Kasumi-1 (cell line): Measurements from ENCODE around the gene RASA3.
A peak's percentile ranks its signal among the peaks of the same experiment; 100 is the strongest.
"Not testable (repeated sequence)": the region's sequence is repeated elsewhere in the genome, so short reads cannot be mapped to it uniquely, and the experiment has no call there.

Experiments used
- DNase-seq, 2 experiments: peaks; one replicate each; lab custom pipeline; 2025; lab: John Stamatoyannopoulos, UW

The RASA3 gene

GRCh38 chr13:114155926-114156883 is 23.8 kb upstream of the RASA3 start:
- no peak for DNase-seq

- no peak for DNase-seq
Observed at GRCh38 chr13:114155320-114155719, 22.9 kb upstream of the RASA3 start.

- no peak for DNase-seq
Observed at GRCh38 chr13:114154476-114154875, 22.1 kb upstream of the RASA3 start.

GRCh38 chr13:114153485-114154080 is 21.2 kb upstream of the RASA3 start:
- DNase-seq, result no peak

- peak in 1 of 2 experiments; percentile 26 for DNase-seq
Observed at GRCh38 chr13:114152831-114153371, 20.5 kb upstream of the RASA3 start.

GRCh38 chr13:114152285-114152645 is 19.8 kb upstream of the RASA3 start:
- DNase-seq, result no peak

GRCh38 chr13:114151565-114152284 is 19.3 kb upstream of the RASA3 start:
- DNase-seq, result no peak

GRCh38 chr13:114151031-114151430 is 18.6 kb upstream of the RASA3 start:
- DNase-seq, result peak in 1 of 2 experiments; percentile 13

GRCh38 chr13:114149774-114150740 is 17.6 kb upstream of the RASA3 start:
- no peak for DNase-seq

GRCh38 chr13:114148886-114149285 is 16.5 kb upstream of the RASA3 start:
- not testable (repeated sequence) for DNase-seq

- DNase-seq, result peak; percentile 73 to 79
Observed at GRCh38 chr13:114148521-114148855, 16.1 kb upstream of the RASA3 start.

- no peak for DNase-seq
Observed at GRCh38 chr13:114147803-114148520, 15.5 kb upstream of the RASA3 start.

- peak; percentile 15 to 18 for DNase-seq
Observed at GRCh38 chr13:114146629-114147028, 14.2 kb upstream of the RASA3 start.

GRCh38 chr13:114146173-114146572 is 13.8 kb upstream of the RASA3 start:
- no peak for DNase-seq

- no peak for DNase-seq
Observed at GRCh38 chr13:114145722-114146121, 13.3 kb upstream of the RASA3 start.

GRCh38 chr13:114145256-114145655 is 12.8 kb upstream of the RASA3 start:
- DNase-seq, result no peak

- no peak for DNase-seq
Observed at GRCh38 chr13:114144606-114145244, 12.3 kb upstream of the RASA3 start.

- no peak for DNase-seq
Observed at GRCh38 chr13:114143806-114144605, 11.6 kb upstream of the RASA3 start.
